Measurements from ENCODE around the gene NUDT4.

The NUDT4 gene

GRCh38 chr12:93434256-93434865 lies 56.6 kb downstream of the NUDT4 start:
- no peaks in the 10 kb centered on the region for H3K27me3 ChIP-seq (ENCODE audit: insufficient read depth, poor library complexity, severe bottlenecking)
- H3K27ac ChIP-seq (replicated peaks) = no peak overlapping the region
- DNase-seq (ENCODE audit: low read depth in 1 of 2, low spot score in 1 of 2) = no peak
- no peak overlapping the region; the same call in 1 of the 2 replicates for H3K4me3 ChIP-seq (replicated peaks; ENCODE audit: insufficient read depth, low read length)
- TF ChIP-seq GABPA (IDR thresholded peaks at IDR 0.05; ENCODE audit: low read depth) = no peak
- TF ChIP-seq, protein P1, sequence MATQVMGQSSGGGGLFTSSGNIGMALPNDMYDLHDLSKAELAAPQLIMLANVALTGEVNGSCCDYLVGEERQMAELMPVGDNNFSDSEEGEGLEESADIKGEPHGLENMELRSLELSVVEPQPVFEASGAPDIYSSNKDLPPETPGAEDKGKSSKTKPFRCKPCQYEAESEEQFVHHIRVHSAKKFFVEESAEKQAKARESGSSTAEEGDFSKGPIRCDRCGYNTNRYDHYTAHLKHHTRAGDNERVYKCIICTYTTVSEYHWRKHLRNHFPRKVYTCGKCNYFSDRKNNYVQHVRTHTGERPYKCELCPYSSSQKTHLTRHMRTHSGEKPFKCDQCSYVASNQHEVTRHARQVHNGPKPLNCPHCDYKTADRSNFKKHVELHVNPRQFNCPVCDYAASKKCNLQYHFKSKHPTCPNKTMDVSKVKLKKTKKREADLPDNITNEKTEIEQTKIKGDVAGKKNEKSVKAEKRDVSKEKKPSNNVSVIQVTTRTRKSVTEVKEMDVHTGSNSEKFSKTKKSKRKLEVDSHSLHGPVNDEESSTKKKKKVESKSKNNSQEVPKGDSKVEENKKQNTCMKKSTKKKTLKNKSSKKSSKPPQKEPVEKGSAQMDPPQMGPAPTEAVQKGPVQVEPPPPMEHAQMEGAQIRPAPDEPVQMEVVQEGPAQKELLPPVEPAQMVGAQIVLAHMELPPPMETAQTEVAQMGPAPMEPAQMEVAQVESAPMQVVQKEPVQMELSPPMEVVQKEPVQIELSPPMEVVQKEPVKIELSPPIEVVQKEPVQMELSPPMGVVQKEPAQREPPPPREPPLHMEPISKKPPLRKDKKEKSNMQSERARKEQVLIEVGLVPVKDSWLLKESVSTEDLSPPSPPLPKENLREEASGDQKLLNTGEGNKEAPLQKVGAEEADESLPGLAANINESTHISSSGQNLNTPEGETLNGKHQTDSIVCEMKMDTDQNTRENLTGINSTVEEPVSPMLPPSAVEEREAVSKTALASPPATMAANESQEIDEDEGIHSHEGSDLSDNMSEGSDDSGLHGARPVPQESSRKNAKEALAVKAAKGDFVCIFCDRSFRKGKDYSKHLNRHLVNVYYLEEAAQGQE (IDR thresholded peaks at IDR 0.05; ENCODE audit: insufficient replicate concordance, low read depth) = no peak
- TF ChIP-seq, protein P2, sequence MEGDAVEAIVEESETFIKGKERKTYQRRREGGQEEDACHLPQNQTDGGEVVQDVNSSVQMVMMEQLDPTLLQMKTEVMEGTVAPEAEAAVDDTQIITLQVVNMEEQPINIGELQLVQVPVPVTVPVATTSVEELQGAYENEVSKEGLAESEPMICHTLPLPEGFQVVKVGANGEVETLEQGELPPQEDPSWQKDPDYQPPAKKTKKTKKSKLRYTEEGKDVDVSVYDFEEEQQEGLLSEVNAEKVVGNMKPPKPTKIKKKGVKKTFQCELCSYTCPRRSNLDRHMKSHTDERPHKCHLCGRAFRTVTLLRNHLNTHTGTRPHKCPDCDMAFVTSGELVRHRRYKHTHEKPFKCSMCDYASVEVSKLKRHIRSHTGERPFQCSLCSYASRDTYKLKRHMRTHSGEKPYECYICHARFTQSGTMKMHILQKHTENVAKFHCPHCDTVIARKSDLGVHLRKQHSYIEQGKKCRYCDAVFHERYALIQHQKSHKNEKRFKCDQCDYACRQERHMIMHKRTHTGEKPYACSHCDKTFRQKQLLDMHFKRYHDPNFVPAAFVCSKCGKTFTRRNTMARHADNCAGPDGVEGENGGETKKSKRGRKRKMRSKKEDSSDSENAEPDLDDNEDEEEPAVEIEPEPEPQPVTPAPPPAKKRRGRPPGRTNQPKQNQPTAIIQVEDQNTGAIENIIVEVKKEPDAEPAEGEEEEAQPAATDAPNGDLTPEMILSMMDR (IDR thresholded peaks at IDR 0.05; ENCODE audit: insufficient read depth, low read length) = no peak
- TF ChIP-seq SPI1 (IDR thresholded peaks at IDR 0.05; ENCODE audit: borderline replicate concordance, low read depth) = no peak
- no peak for TF ChIP-seq POLR2AphosphoS5 (IDR thresholded peaks at IDR 0.05; ENCODE audit: low read depth)

- DNase-seq (ENCODE audit: low read depth in 1 of 2, low spot score in 1 of 2) = no peak
- Histone ChIP-seq H3K27me3 (ENCODE audit: insufficient read depth, poor library complexity, severe bottlenecking) (no peaks in the 10 kb centered on the region), H3K27ac (replicated peaks) (no peak overlapping the region), H3K4me3 (replicated peaks; ENCODE audit: insufficient read depth, low read length) (no peak overlapping the region)
- TF ChIP-seq POLR2AphosphoS5 (IDR thresholded peaks at IDR 0.05; ENCODE audit: low read depth) (no peak), SPI1 (IDR thresholded peaks at IDR 0.05; ENCODE audit: borderline replicate concordance, low read depth) (no peak), GABPA (IDR thresholded peaks at IDR 0.05; ENCODE audit: low read depth) (no peak)
- TF ChIP-seq, protein P1 (IDR thresholded peaks at IDR 0.05; ENCODE audit: insufficient replicate concordance, low read depth) = no peak
- TF ChIP-seq, protein P2 (IDR thresholded peaks at IDR 0.05; ENCODE audit: insufficient read depth, low read length) = no peak
Measured at GRCh38 chr12:93438266-93439050, 60.7 kb downstream of the NUDT4 start.

GRCh38 chr12:93440043-93440835 lies 62.5 kb downstream of the NUDT4 start:
- TF ChIP-seq, protein P1 (IDR thresholded peaks at IDR 0.05; ENCODE audit: insufficient replicate concordance, low read depth) = no peak
- Histone ChIP-seq H3K27ac (replicated peaks) (peak overlapping the region; percentile 93), H3K4me3 (replicated peaks; ENCODE audit: insufficient read depth, low read length) (peak overlapping the region; percentile 89), H3K27me3 (ENCODE audit: insufficient read depth, poor library complexity, severe bottlenecking) (no peaks in the 10 kb centered on the region)
- no peak for DNase-seq (ENCODE audit: low read depth in 1 of 2, low spot score in 1 of 2)
